ENCODE measurements around the gene ULK4. TPM values are rescaled to one million over a fixed set of nuclear protein-coding genes. Genes with fewer than 3 reads are reported as not detected.

ULK4 gene
- polyA plus RNA-seq, 1 experiment, result 1.6 TPM

DNA sequence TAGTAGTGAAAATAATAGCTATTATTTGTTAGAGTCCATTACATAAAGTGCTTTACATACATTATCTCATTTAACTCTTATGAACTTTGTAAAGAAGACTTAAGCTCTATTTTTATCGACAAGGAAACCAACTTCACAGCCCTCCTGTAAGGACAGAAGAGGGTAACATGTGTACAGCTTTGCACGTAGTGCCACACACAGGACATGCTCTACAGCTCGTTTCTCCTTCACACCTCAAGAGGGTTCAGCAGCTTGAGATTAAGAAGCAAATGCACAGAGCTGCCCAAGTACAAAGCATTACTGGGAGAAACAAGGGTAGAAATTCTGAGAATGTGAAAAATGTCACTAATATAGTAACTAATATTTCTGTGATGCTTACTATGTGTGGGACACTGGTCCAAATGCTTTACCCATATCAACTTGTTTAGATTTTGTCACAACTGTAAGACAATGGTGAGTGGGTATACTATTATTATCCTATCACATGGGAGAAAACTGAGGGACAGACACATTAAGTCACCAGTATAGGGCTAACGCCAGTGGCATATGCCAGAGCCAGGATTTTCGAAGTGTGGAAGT is 434.8 kb downstream of the ULK4 start:
- ChIA-PET CTCF (interaction anchor here (1.4 kb wide), 1 partner anchor 17 kb away, joined by 4 read pairs; no protein-coding TSS in a partner anchor), POLR2A (no interaction called here)
- Histone ChIP-seq H3K36me3 (ENCODE audit: control insufficient read depth, insufficient read depth, low read length) (no peaks in the 10 kb centered on the region), H3K27me3 (ENCODE audit: control insufficient read depth, insufficient read depth, low read length) (no peaks in the 10 kb centered on the region), H3K4me3 (ENCODE audit: low read depth, low read length) (no peak overlapping the region)
- TF ChIP-seq, protein P1, sequence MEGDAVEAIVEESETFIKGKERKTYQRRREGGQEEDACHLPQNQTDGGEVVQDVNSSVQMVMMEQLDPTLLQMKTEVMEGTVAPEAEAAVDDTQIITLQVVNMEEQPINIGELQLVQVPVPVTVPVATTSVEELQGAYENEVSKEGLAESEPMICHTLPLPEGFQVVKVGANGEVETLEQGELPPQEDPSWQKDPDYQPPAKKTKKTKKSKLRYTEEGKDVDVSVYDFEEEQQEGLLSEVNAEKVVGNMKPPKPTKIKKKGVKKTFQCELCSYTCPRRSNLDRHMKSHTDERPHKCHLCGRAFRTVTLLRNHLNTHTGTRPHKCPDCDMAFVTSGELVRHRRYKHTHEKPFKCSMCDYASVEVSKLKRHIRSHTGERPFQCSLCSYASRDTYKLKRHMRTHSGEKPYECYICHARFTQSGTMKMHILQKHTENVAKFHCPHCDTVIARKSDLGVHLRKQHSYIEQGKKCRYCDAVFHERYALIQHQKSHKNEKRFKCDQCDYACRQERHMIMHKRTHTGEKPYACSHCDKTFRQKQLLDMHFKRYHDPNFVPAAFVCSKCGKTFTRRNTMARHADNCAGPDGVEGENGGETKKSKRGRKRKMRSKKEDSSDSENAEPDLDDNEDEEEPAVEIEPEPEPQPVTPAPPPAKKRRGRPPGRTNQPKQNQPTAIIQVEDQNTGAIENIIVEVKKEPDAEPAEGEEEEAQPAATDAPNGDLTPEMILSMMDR (IDR thresholded peaks at IDR 0.05; ENCODE audit: insufficient read depth, low read depth, low read length), result no peak
- DNase-seq (ENCODE audit: low read depth), result no peak

DNA sequence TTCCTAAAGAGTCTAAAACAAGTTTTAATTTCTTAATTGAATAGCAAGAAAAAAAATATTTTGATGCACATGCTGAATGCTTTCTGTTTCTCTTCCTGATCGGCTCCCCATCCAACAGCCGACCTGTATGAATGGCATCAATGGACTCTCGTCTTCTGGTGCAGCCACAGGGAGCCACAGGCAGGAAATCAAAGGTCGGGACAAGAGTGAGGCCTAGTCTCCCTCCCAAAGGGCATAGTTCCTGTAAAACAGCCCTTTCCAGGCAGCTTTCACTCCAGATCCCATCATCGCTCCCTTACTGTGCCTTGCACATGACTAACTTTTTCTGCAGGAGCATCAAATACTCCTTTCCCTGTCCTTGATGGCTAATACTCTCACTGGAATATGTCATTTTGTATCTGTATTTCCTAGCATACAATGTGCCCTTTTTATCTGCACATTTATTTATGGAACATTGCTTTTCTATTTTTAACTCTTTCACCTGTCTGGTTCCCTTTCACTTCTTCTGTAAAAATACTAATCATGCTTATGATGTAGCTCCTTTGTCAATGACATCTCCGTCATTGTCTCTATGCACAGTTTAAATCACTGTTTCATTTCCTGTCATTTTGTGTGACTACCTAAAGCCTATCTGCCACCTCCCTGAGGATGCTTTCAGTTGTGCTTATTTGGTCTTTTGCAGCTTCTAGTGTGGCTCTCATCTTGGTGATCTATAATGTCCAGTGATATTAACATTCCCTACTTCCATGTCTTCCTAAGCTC is 436.4 kb downstream of the ULK4 start:
- no peak for DNase-seq (ENCODE audit: low read depth)
- POLR2A ChIA-PET, result no interaction called here
- Histone ChIP-seq H3K36me3 (ENCODE audit: control insufficient read depth, insufficient read depth, low read length) (no peaks in the 10 kb centered on the region), H3K4me3 (ENCODE audit: low read depth, low read length) (no peak overlapping the region), H3K27me3 (ENCODE audit: control insufficient read depth, insufficient read depth, low read length) (no peaks in the 10 kb centered on the region)
- TF ChIP-seq, protein P1 (IDR thresholded peaks at IDR 0.05; ENCODE audit: insufficient read depth, low read depth, low read length), result no peak
- CTCF ChIA-PET, result no interaction called here

DNA sequence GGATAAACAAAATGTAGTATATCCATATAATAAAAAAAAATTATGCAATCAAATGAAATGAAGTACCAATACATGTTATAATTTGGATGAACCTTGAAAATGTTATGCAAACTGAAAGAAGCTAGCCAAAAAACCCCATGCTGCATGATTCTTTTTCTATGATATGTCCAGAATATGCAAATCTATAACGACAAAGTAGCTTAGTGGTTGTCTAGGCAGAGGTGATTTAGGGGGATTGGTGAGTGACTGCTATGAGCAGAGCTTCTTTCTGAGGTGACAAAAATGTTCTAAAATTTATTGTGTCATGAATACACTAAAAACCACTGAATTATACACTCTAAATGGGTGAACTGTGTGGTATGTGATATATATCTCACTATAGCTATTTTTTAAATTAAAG is 438.0 kb downstream of the ULK4 start:
- CTCF ChIA-PET, result no interaction called here
- POLR2A ChIA-PET, result no interaction called here
- DNase-seq (ENCODE audit: low read depth), result no peak
- Histone ChIP-seq H3K27me3 (ENCODE audit: control insufficient read depth, insufficient read depth, low read length) (no peaks in the 10 kb centered on the region), H3K4me3 (ENCODE audit: low read depth, low read length) (no peak overlapping the region), H3K36me3 (ENCODE audit: control insufficient read depth, insufficient read depth, low read length) (no peaks in the 10 kb centered on the region)
- TF ChIP-seq, protein P1 (IDR thresholded peaks at IDR 0.05; ENCODE audit: insufficient read depth, low read depth, low read length), result no peak

DNA sequence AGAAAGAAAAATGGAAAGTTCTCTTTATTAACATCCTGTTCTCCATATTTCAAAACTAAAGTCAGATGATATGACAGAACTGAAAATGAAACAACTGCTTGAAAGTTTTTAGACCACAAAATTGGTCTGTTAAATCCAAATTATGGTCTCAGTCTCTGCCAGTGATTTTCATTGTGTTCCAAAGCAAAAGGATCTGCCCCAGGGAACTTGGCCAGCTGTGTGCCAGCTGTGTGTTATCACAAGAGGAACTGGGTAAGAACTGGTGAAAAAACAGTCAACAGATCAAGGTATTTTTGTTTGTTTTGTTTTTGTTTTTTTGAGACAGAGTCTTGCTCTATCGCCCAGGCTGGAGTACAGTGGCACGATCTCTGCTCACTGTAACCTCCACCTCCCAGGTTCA is 439.3 kb downstream of the ULK4 start:
- TF ChIP-seq, protein P1 (IDR thresholded peaks at IDR 0.05; ENCODE audit: insufficient read depth, low read depth, low read length), result no peak
- DNase-seq (ENCODE audit: low read depth), result no peak
- H3K36me3 ChIP-seq (ENCODE audit: control insufficient read depth, insufficient read depth, low read length), result no peaks in the 10 kb centered on the region
- no peak overlapping the region for H3K4me3 ChIP-seq (ENCODE audit: low read depth, low read length)
- ChIA-PET POLR2A (no interaction called here), CTCF (no interaction called here)
- no peaks in the 10 kb centered on the region for H3K27me3 ChIP-seq (ENCODE audit: control insufficient read depth, insufficient read depth, low read length)

DNA sequence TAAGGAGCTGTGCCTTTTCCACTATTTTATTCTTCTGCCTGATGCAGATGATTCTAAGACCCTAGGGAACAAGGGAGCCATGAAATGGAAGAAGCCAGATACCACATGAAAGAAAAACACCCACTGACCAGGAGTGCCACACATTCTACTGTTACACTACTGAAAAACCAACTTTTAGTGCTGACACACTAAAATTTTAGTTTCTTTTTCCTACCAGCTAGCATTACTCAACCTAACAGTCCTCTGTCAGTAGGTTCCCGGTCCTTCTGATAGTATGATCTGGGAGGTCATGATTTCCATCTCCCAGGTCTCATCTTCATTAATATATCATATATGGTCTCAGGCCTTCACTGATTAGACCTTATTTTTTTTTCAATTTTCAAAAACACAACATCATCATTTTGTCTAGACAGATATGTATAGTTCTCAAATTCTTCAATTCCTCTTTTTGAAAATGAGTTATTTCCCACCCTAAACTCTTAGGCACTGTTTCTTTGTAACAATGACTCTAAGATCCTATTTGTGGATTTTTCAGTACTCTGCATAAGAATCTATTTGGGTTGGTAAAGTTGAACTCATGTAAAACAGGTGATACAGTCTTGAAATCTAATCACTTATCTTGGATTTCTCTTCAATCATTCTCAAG is 440.8 kb downstream of the ULK4 start:
- CTCF ChIA-PET, result no interaction called here
- POLR2A ChIA-PET, result no interaction called here

More for the DNA sequence above, 440.8 kb downstream of the ULK4 start:
- Histone ChIP-seq H3K4me3 (ENCODE audit: low read depth, low read length) (no peak overlapping the region), H3K36me3 (ENCODE audit: control insufficient read depth, insufficient read depth, low read length) (no peaks in the 10 kb centered on the region), H3K27me3 (ENCODE audit: control insufficient read depth, insufficient read depth, low read length) (no peaks in the 10 kb centered on the region)
- DNase-seq (ENCODE audit: low read depth), result no peak
- TF ChIP-seq, protein P1 (IDR thresholded peaks at IDR 0.05; ENCODE audit: insufficient read depth, low read depth, low read length), result no peak

Data from BJ (cell line).